SK-N-SH treated with all-trans-retinoic acid at 6 μM for 48 hours (cell line): ENCODE measurements around the gene BBS9.

ENCODE experiments used
- ATAC-seq: fragments of 200-7000 bp; cut with Tn5 transposase; 3 replicates; pipeline ENCODE4 v1.9.1; 2020; ENCODE audit warnings: mild to moderate bottlenecking, moderate library complexity
- ARNTL ChIP-seq: fragments of 450-650 bp; formaldehyde crosslinking; IDR thresholded peaks from 2 replicates; pipeline ENCODE4 v1.5.0; 2020; ENCODE audit warnings: low read depth, mild to moderate bottlenecking, moderate library complexity, borderline replicate concordance
- BACH2 ChIP-seq: fragments of 250-450 bp; sonication (Bioruptor Pico); IDR thresholded peaks from 2 replicates; pipeline ENCODE4 v1.9.0; 2021; ENCODE audit warnings: mild to moderate bottlenecking, borderline replicate concordance
- CREB5 ChIP-seq: fragments of 250-450 bp; sonication (Bioruptor Pico); IDR thresholded peaks from 2 replicates; pipeline ENCODE4 v1.5.1; 2020; ENCODE audit warnings: low read depth, mild to moderate bottlenecking, moderate library complexity
- CSDC2 ChIP-seq: fragments of 250-450 bp; sonication (Bioruptor Pico); IDR thresholded peaks from 2 replicates; pipeline ENCODE4 v1.5.0; 2020; ENCODE audit warnings: mild to moderate bottlenecking, moderate library complexity
- ESRRG ChIP-seq: fragments of 250-450 bp; sonication (Bioruptor Pico); IDR thresholded peaks from 2 replicates; pipeline ENCODE4 v1.6.1; 2021; ENCODE audit warnings: mild to moderate bottlenecking
- GLIS3 ChIP-seq: fragments of 250-450 bp; sonication (Bioruptor Pico); IDR thresholded peaks from 2 replicates; pipeline ENCODE4 v1.5.0; 2020; ENCODE audit warnings: mild to moderate bottlenecking, moderate library complexity
- ISL1 ChIP-seq: fragments of 250-450 bp; sonication (Bioruptor Pico); IDR thresholded peaks from 2 replicates; pipeline ENCODE4 v2.1.2; 2022; ENCODE audit warnings: mild to moderate bottlenecking, moderate library complexity
- OSR1 ChIP-seq: fragments of 250-450 bp; sonication (Bioruptor Pico); IDR thresholded peaks from 2 replicates; pipeline ENCODE4 v1.8.0; 2022; ENCODE audit warnings: moderate library complexity, mild to moderate bottlenecking, inconsistent platforms
- POU6F1 ChIP-seq: fragments of 250-450 bp; sonication (Bioruptor Pico); IDR thresholded peaks from 2 replicates; pipeline ENCODE4 v1.8.0; 2021; ENCODE audit warnings: low read depth, mild to moderate bottlenecking, moderate library complexity, borderline replicate concordance
- PPARA ChIP-seq: fragments of 250-450 bp; sonication (Bioruptor Pico); IDR thresholded peaks from 2 replicates; pipeline ENCODE4 v1.5.0; 2020; ENCODE audit warnings: mild to moderate bottlenecking, borderline replicate concordance
- RARB ChIP-seq: fragments of 250-450 bp; sonication (Bioruptor Pico); IDR thresholded peaks from 2 replicates; pipeline ENCODE4 v1.8.0; 2021; ENCODE audit warnings: mild to moderate bottlenecking, moderate library complexity
- SNAI2 ChIP-seq: fragments of 250-450 bp; sonication (Bioruptor Pico); IDR thresholded peaks from 2 replicates; pipeline ENCODE4 v1.5.0; 2020; ENCODE audit warnings: mild to moderate bottlenecking, moderate library complexity
- TCF4 ChIP-seq: fragments of 250-450 bp; sonication (Bioruptor Pico); IDR thresholded peaks from 2 replicates; pipeline ENCODE4 v1.8.0; 2021; ENCODE audit warnings: mild to moderate bottlenecking, moderate library complexity, borderline replicate concordance
- TOX ChIP-seq: fragments of 250-450 bp; sonication (Bioruptor Pico); IDR thresholded peaks from 2 replicates; pipeline ENCODE4 v1.8.0; 2021; ENCODE audit warnings: mild to moderate bottlenecking, moderate library complexity, borderline replicate concordance
- TSHZ2 ChIP-seq: fragments of 250-450 bp; sonication (Bioruptor Pico); IDR thresholded peaks from 2 replicates; pipeline ENCODE4 v1.5.0; 2020; ENCODE audit warnings: mild to moderate bottlenecking, moderate library complexity
- ZC3H10 ChIP-seq: fragments of 250-450 bp; sonication (Bioruptor Pico); IDR thresholded peaks from 2 replicates; pipeline ENCODE4 v1.5.1; 2021; ENCODE audit warnings: mild to moderate bottlenecking, moderate library complexity
- ZFP3 ChIP-seq: fragments of 250-450 bp; sonication (Bioruptor Pico); IDR thresholded peaks from 2 replicates; pipeline ENCODE4 v1.5.0; 2020; ENCODE audit warnings: mild to moderate bottlenecking, moderate library complexity
- ZFP30 ChIP-seq: fragments of 450-650 bp; formaldehyde crosslinking; IDR thresholded peaks from 2 replicates; pipeline ENCODE4 v1.5.0; 2022; ENCODE audit warnings: mild to moderate bottlenecking, moderate library complexity
- ZNF565 ChIP-seq: fragments of 450-650 bp; formaldehyde crosslinking; conservative IDR thresholded peaks from 2 replicates; pipeline ENCODE4 v1.5.0; 2020; ENCODE audit warnings: low read depth, mild to moderate bottlenecking, moderate library complexity
- ZNF70 ChIP-seq: fragments of 450-650 bp; formaldehyde crosslinking; IDR thresholded peaks from 2 replicates; pipeline ENCODE4 v1.5.0; 2020; ENCODE audit warnings: mild to moderate bottlenecking, moderate library complexity
- ZNF8 ChIP-seq: fragments of 450-650 bp; formaldehyde crosslinking; IDR thresholded peaks from 2 replicates; pipeline ENCODE4 v1.5.0; 2020; ENCODE audit warnings: mild to moderate bottlenecking, moderate library complexity
- TF ChIP-seq, protein P1 (sequence below): fragments of 250-450 bp; sonication (Bioruptor Pico); IDR thresholded peaks from 2 replicates; pipeline ENCODE4 v1.5.1; 2021; ENCODE audit warnings: mild to moderate bottlenecking, moderate library complexity

BBS9 gene

DNA sequence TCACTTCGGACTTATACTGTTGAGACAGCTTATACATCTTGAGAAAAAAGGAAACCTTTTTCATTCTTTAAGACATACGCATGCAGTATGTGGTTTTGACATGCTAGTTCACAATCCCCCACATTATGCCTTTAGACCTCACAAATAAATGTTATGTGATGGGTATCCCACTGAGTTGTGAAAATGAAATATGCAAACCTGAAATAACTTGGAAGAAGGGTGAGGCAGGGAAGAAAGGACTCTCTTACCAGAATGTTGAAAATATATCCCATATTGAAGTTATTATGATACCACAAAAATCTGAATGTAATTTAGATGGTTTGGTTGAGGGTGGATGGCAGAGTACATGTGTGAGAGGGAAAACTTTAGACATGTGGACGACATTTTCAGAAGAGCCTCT is 379.8 kb downstream of the BBS9 start:
- no peak for TF ChIP-seq ZC3H10 (CRISPR knock-in tag)
- TF ChIP-seq TSHZ2 (CRISPR knock-in tag), result no peak
- no peak for TF ChIP-seq ZFP30
- no peak for TF ChIP-seq ZNF70
- no peak for TF ChIP-seq TCF4 (CRISPR knock-in tag)
- TF ChIP-seq ZNF8 (CRISPR knock-in tag), result no peak
- no peak for TF ChIP-seq POU6F1 (CRISPR knock-in tag)
- TF ChIP-seq SNAI2 (CRISPR knock-in tag), result no peak
- TF ChIP-seq TOX (CRISPR knock-in tag), result no peak
- TF ChIP-seq CREB5, result no peak
- no peak for TF ChIP-seq GLIS3 (CRISPR knock-in tag)
- TF ChIP-seq BACH2, result no peak
- no peak for TF ChIP-seq OSR1
- no peak for TF ChIP-seq ESRRG (CRISPR knock-in tag)
- TF ChIP-seq, protein P1, sequence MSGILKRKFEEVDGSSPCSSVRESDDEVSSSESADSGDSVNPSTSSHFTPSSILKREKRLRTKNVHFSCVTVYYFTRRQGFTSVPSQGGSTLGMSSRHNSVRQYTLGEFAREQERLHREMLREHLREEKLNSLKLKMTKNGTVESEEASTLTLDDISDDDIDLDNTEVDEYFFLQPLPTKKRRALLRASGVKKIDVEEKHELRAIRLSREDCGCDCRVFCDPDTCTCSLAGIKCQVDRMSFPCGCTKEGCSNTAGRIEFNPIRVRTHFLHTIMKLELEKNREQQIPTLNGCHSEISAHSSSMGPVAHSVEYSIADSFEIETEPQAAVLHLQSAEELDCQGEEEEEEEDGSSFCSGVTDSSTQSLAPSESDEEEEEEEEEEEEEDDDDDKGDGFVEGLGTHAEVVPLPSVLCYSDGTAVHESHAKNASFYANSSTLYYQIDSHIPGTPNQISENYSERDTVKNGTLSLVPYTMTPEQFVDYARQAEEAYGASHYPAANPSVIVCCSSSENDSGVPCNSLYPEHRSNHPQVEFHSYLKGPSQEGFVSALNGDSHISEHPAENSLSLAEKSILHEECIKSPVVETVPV (CRISPR knock-in tag), result no peak
- TF ChIP-seq ISL1 (CRISPR knock-in tag), result no peak
- no peak for TF ChIP-seq PPARA (CRISPR knock-in tag)
- TF ChIP-seq ZNF565 (CRISPR knock-in tag), result no peak
- TF ChIP-seq RARB, result no peak
- no peak for TF ChIP-seq ZFP3 (CRISPR knock-in tag)
- TF ChIP-seq, all 23 proteins: peak for 0
- ATAC-seq, result no peak

GRCh38 chr7:33511778-33512177 is 382.4 kb downstream of the BBS9 start:
- no peak for ATAC-seq
- no peak for TF ChIP-seq ARNTL (CRISPR knock-in tag)
- TF ChIP-seq PPARA (CRISPR knock-in tag), result no peak
- no peak for TF ChIP-seq ZFP30
- TF ChIP-seq TCF4 (CRISPR knock-in tag), result no peak
- no peak for TF ChIP-seq ZNF565 (CRISPR knock-in tag)

DNA sequence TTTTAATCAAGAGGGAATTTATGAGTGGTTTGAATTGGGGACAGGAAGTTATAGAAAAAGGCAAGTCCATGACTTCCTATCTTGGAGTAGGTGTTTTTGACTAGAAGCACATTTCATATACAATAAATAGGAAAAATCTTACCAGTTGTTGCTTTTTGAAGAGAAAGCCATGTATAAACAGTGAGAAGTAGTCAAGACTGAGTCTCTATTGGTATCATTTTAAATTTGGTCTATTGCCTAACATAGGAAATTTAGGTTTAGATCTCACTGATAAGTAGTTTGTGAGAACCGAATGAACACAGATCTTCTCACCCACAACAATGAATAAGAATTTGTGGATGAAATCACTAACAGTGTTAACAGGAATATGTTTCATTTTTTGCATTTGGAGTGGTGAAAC is 387.2 kb downstream of the BBS9 start:
- ATAC-seq, result no peak
- TF ChIP-seq ZNF565 (CRISPR knock-in tag) (no peak), PPARA (CRISPR knock-in tag) (no peak), ISL1 (CRISPR knock-in tag) (no peak), TOX (CRISPR knock-in tag) (no peak), ZC3H10 (CRISPR knock-in tag) (no peak), ZNF70 (no peak), GLIS3 (CRISPR knock-in tag) (no peak), TSHZ2 (CRISPR knock-in tag) (no peak), BACH2 (no peak), RARB (no peak), TCF4 (CRISPR knock-in tag) (no peak), ZFP3 (CRISPR knock-in tag) (no peak), CREB5 (no peak), CSDC2 (CRISPR knock-in tag) (no peak)
- TF ChIP-seq, protein P1 (CRISPR knock-in tag), result no peak
